Upper lobe of left lung (tissue), 4 donors: Measurements from ENCODE around the gene DNAH10.

ENCODE experiments used
- CTCF ChIP-seq, 6 experiments: fragments of 450-650 bp in 4 of 6; fragments of 200-600 bp in 2 of 6; sonication (generic) in 2 of 6; IDR thresholded peaks; one replicate each; pipeline ENCODE4 v1.5.1; 2016 to 2019; ENCODE audit warnings: antibody characterized with exemption in 6 of 6
- EP300 ChIP-seq, 4 donors: sonication (generic); formaldehyde crosslinking; IDR thresholded peaks; one replicate each; pipeline ENCODE4 v1.5.1; 2017; ENCODE audit warnings: antibody characterized with exemption in 4 of 4, control low read depth in 2 of 4
- POLR2A ChIP-seq, 4 donors: fragments of 450-650 bp; IDR thresholded peaks; one replicate each; pipeline ENCODE4 v1.5.1; 2016 to 2017; ENCODE audit warnings: antibody characterized with exemption in 4 of 4, mild to moderate bottlenecking in 2 of 4
- POLR2AphosphoS5 ChIP-seq, 2 donors: sonication (generic); formaldehyde crosslinking; IDR thresholded peaks; one replicate each; pipeline ENCODE4 v1.5.1; 2017; ENCODE audit warnings: antibody characterized with exemption in 2 of 2

DNA sequence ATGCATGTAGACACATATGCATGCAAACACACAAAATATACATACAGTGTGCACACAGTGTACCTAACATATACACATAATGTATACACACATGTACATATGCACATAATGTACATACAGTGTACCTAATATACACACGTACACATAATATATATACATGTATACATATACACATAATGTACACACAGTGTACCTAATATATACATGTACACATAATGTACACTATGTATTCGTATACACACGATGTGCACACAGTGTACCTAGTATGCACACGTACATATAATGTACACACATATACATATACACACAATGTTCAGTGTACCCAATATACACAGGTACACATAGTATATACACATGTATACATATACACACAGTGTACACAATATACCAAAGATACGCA, 70.0 kb downstream of the DNAH10 start:
- TF ChIP-seq CTCF (IDR thresholded peaks at IDR 0.05) = no peak
- no peak for TF ChIP-seq POLR2A (IDR thresholded peaks at IDR 0.05)
- no peak for TF ChIP-seq EP300 (IDR thresholded peaks at IDR 0.05)
- TF ChIP-seq POLR2AphosphoS5 (IDR thresholded peaks at IDR 0.05) = no peak
